Prostate gland (tissue), 2 donors: ENCODE data around the gene EGLN2. TPM values are rescaled to one million over a fixed set of nuclear protein-coding genes. Genes with fewer than 3 reads are reported as not detected.
"Not testable (repeated sequence)": the region's sequence is repeated elsewhere in the genome, so short reads cannot be mapped to it uniquely, and the experiment has no call there.

Source experiments
- DNase-seq: peaks from one replicate; pipeline ENCODE4 v3.0.0-alpha.2; 2019; ENCODE audit warnings: low spot score
- H3K27ac ChIP-seq, 2 donors: fragments of 200-600 bp; sonication (generic); 2 replicates each; pipeline ENCODE4 v1.5.1; 2017 to 2019
- H3K27me3 ChIP-seq: fragments of 200-600 bp; sonication (generic); replicated peaks from 2 replicates; pipeline ENCODE4 v1.5.1; 2019; ENCODE audit not compliant: insufficient read depth
- H3K36me3 ChIP-seq, 2 donors: fragments of 200-600 bp; sonication (generic); 1 replicate in 1 of 2; 2 replicates in 1 of 2; pipeline versions ENCODE4 v1.5.1 to v1.8.1; 2017 to 2019
- H3K4me1 ChIP-seq: fragments of 200-600 bp; sonication (generic); replicated peaks from 2 replicates; pipeline ENCODE4 v1.5.1; 2019
- H3K4me3 ChIP-seq, 2 donors: fragments of 200-600 bp; sonication (generic); 2 replicates each; pipeline ENCODE4 v1.5.1; 2017 to 2019
- H3K9me3 ChIP-seq: fragments of 200-600 bp; sonication (generic); 2 replicates; pipeline ENCODE4 v1.5.1; 2017
- CTCF ChIP-seq, 4 experiments: fragments of 200-600 bp in 2 of 4; fragments of 450-650 bp in 2 of 4; sonication (generic) in 2 of 4; IDR thresholded peaks; 1 replicate in 3 of 4; 2 replicates in 1 of 4; pipeline ENCODE4 v1.5.1; 2016 to 2019; ENCODE audit warnings: antibody characterized with exemption in 4 of 4, mild to moderate bottlenecking in 2 of 4, moderate library complexity in 2 of 4
- POLR2A ChIP-seq: fragments of 450-650 bp; IDR thresholded peaks from one replicate; pipeline ENCODE4 v1.6.1; 2016; ENCODE audit warnings: antibody characterized with exemption, mild to moderate bottlenecking
- POLR2AphosphoS5 ChIP-seq: sonication (generic); formaldehyde crosslinking; IDR thresholded peaks from one replicate; pipeline ENCODE4 v1.6.1; 2017; ENCODE audit warnings: antibody characterized with exemption
- WGBS: methylation state at CpG from one replicate; pipeline ENCODE4 v1.1.5; 2018; 5-methylcytosine and 5-hydroxymethylcytosine counted together
- intact Hi-C: fragments of 100-400 bp; cut with DNase I; formaldehyde crosslinking; loops from one replicate; pipeline ENCODE4 v1.14.2; 2022
- total RNA-seq, 2 donors: library from RNA; depleted of rRNA; stranded (reverse); fragments of >200 nt; gene quantifications; one replicate each; pipeline ENCODE4 v1.1.0, GENCODE V29; 2016

The EGLN2 gene
- total RNA-seq, 2 donors from 2014 or later = 62.6 to 213 TPM

GRCh38 chr19:40758491-40758890 is 40.5 kb upstream of the EGLN2 start:
- H3K36me3 ChIP-seq = peaks cover 15 to 28% of the 10 kb centered on the region in 2 donors
- H3K9me3 ChIP-seq = no peaks in the 10 kb centered on the region
- 95% methylated on average over 3 of the region's 3 CpGs for WGBS
- DNase-seq = no peak
- no peak overlapping the region for H3K4me3 ChIP-seq
- TF ChIP-seq CTCF (IDR thresholded peaks at IDR 0.05) (no peak), POLR2AphosphoS5 (no peak), POLR2A (no peak)
- intact Hi-C loops = no loop called here
- H3K4me1 ChIP-seq = peaks cover 9% of the 10 kb centered on the region
- H3K27ac ChIP-seq = no peak overlapping the region
- H3K27me3 ChIP-seq = no peaks in the 10 kb centered on the region

DNA sequence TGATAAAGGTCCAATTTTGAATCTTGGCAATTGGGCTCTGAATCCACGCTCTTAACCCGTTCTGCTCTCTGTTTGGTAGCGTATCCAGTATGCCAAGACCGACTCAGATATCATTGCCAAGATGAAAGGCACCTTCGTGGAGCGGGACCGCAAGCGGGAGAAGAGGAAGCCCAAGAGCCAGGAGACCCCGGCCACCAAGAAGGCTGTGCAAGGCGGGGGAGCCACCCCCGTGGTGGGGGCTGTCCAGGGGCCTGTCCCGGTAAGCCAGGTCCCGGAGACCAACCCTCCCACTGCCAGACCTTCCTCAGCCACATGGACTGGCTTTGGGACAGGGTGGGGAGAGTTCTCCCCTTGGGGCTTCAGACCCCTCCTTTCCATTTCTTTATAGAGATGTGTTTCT is 39.6 kb upstream of the EGLN2 start:
- TF ChIP-seq POLR2A = no peak
- TF ChIP-seq POLR2AphosphoS5 = no peak
- TF ChIP-seq CTCF (IDR thresholded peaks at IDR 0.05) = no peak
- H3K27me3 ChIP-seq = no peaks in the 10 kb centered on the region
- no peak for DNase-seq
- intact Hi-C loops = no loop called here
- peaks cover 6% of the 10 kb centered on the region for H3K4me1 ChIP-seq
- H3K27ac ChIP-seq = no peak overlapping the region
- H3K9me3 ChIP-seq = no peaks in the 10 kb centered on the region
- H3K4me3 ChIP-seq = no peak overlapping the region
- peaks cover 21 to 31% of the 10 kb centered on the region in 2 donors for H3K36me3 ChIP-seq
- WGBS = 94% methylated on average over 13 of the region's 13 CpGs

DNA sequence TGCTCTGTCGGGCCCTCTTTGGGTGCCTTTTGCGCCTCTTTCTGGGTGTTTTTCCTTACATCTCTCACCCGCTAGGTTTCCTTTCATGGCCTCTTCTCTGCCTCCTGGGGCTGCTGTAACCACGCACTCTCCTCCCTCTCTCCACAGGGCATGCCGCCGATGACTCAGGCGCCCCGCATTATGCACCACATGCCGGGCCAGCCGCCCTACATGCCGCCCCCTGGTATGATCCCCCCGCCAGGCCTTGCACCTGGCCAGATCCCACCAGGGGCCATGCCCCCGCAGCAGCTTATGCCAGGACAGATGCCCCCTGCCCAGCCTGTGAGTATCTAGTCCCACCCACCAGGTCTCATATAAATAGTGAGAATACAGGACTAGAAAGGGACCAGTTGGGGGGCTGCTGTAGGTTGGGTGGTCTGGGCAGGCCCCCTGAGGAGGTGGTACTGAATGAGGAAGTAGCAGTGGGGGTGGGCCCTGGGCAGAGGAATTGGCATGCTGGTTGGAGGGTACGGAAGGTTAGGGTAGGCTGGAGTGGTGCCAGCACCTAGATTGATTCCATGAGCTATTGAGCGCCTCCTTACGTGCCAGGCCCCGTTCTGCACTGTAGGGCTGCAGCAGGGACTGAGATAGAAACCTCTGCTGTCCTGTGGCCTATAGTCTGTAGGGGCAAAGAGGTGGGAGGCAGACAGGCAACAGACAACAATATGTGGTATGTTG is 36.1 kb upstream of the EGLN2 start:
- 95% methylated on average over 17 of the region's 17 CpGs for WGBS
- TF ChIP-seq CTCF (IDR thresholded peaks at IDR 0.05) (no peak), POLR2A (no peak), POLR2AphosphoS5 (no peak)
- Histone ChIP-seq H3K4me1 (no peaks in the 10 kb centered on the region), H3K27me3 (no peaks in the 10 kb centered on the region), H3K4me3 (no peak overlapping the region), H3K36me3 (peaks cover 27 to 47% of the 10 kb centered on the region in 2 donors), H3K9me3 (no peaks in the 10 kb centered on the region), H3K27ac (no peak overlapping the region)
- DNase-seq = no peak
- intact Hi-C loops = no loop called here

DNA sequence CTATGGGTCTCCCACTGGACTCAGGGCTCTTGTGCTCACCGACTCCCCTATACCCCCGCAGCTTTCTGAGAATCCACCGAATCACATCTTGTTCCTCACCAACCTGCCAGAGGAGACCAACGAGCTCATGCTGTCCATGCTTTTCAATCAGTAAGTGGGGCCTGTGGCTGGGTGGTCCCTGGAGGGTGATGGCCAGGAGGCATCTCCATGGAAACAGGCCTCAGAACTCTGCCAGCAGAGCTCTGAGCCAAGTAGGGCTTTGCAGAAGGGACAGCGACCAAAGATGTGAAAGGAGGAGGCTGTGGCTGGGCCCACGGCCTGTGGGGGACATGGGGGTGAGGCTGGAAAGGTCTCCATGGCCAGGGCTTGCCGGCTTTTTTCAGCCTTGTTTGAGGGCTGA is 35.5 kb upstream of the EGLN2 start:
- WGBS = 85% methylated on average over 7 of the region's 7 CpGs
- H3K36me3 ChIP-seq = peaks cover 22 to 47% of the 10 kb centered on the region in 2 donors
- DNase-seq = no peak
- H3K27ac ChIP-seq = no peak overlapping the region
- H3K4me1 ChIP-seq = no peaks in the 10 kb centered on the region
- TF ChIP-seq CTCF (IDR thresholded peaks at IDR 0.05) (no peak), POLR2A (no peak), POLR2AphosphoS5 (no peak)
- intact Hi-C loops = no loop called here
- no peaks in the 10 kb centered on the region for H3K27me3 ChIP-seq
- no peaks in the 10 kb centered on the region for H3K9me3 ChIP-seq
- H3K4me3 ChIP-seq = no peak overlapping the region

- Histone ChIP-seq H3K36me3 (peaks cover 22 to 47% of the 10 kb centered on the region in 2 donors), H3K27ac (no peak overlapping the region), H3K4me1 (no peaks in the 10 kb centered on the region), H3K9me3 (no peaks in the 10 kb centered on the region), H3K4me3 (no peak overlapping the region), H3K27me3 (no peaks in the 10 kb centered on the region)
- TF ChIP-seq POLR2A = no peak
- TF ChIP-seq POLR2AphosphoS5 = no peak
- no peak for TF ChIP-seq CTCF (IDR thresholded peaks at IDR 0.05)
- intact Hi-C loops = no loop called here
- WGBS = 92% methylated on average over 10 of the region's 10 CpGs
- no peak for DNase-seq
Measured at GRCh38 chr19:40763963-40764362, 35.0 kb upstream of the EGLN2 start.

- H3K27ac ChIP-seq, H3K9me3 ChIP-seq, H3K4me1 ChIP-seq, DNase-seq, H3K4me3 ChIP-seq, intact Hi-C loops, H3K27me3 ChIP-seq: not testable (repeated sequence)
- H3K36me3 ChIP-seq = peaks cover 22 to 39% of the 10 kb centered on the region in 2 donors
- 93% methylated on average over 13 of the region's 13 CpGs for WGBS
Measured at GRCh38 chr19:40766385-40766784, 32.6 kb upstream of the EGLN2 start.
